Stomach (tissue), 4 donors: ENCODE measurements around the gene FRMD5.

Source experiments
- CTCF ChIP-seq, 7 experiments: fragments of 450-650 bp in 4 of 7; fragments of 200-600 bp in 3 of 7; sonication (generic) in 3 of 7; IDR thresholded peaks; one replicate each; pipeline ENCODE4 v1.5.1; 2016 to 2019; ENCODE audit warnings: antibody characterized with exemption in 7 of 7, control low read depth in 2 of 7, mild to moderate bottlenecking in 1 of 7
- EP300 ChIP-seq: sonication (generic); formaldehyde crosslinking; IDR thresholded peaks from one replicate; pipeline ENCODE4 v1.6.1; 2017; ENCODE audit warnings: antibody characterized with exemption
- POLR2A ChIP-seq, 4 donors: fragments of 450-650 bp; IDR thresholded peaks; one replicate each; pipeline ENCODE4 v1.6.1; 2016; ENCODE audit warnings: antibody characterized with exemption in 4 of 4, control low read depth in 2 of 4, mild to moderate bottlenecking in 1 of 4, moderate library complexity in 1 of 4

DNA sequence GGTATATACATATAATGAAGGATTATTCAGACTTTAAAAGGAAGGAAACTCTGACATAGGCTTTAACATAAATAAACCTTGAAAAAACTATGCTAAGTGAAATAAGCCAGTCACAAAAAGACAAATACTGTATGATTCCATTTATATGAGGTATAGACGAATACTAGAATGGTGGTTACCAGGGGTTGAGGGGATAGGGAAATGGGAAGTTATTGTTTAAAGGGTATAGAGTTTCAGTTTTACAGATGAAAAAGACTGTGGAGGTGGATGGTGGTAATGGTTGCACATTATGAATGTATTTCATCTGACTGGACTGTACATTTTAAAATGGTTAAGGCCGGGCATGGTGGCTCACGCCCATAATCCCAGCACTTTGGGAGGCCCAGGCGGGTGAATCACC is 41.7 kb downstream of the FRMD5 start:
- no peak for TF ChIP-seq CTCF (IDR thresholded peaks at IDR 0.05)
- TF ChIP-seq EP300, result no peak
- TF ChIP-seq POLR2A (IDR thresholded peaks at IDR 0.05), result no peak
